ENCODE results near the gene ZIM2.

Gene ZIM2

DNA sequence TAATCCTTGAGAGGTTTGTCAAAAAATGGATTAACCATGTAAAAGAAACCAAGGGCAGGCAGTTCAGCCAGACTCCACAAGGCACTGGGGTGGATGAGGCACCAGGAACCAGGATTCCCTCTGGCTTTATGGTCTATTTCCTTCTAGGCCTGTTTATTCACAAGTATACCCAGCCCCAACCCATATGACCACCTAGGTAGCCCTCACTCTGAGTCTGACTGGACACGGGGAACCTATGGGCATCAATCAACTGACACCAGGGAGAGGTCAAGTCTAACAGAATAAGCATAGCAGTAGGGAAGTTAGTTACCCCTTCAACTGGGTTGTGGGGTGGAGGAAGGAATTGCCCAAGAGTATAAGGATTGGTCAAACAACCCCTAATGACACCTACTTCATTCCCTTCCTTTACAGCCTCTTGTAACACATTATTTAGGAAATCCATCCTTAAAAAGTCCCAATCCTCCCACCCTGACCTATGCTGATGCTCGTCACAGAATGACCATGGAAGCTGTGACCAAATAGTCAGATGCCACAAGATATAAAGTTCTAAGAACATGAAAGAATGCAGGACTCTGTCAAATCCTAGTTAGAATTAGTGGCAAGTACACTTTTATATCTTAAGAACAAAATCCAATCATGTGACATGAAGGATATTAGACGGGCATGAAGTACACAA is 31.7 kb downstream of the ZIM2 start:
- no peak for DNase-seq (ENCODE audit: low read depth in 2 of 2)

DNA sequence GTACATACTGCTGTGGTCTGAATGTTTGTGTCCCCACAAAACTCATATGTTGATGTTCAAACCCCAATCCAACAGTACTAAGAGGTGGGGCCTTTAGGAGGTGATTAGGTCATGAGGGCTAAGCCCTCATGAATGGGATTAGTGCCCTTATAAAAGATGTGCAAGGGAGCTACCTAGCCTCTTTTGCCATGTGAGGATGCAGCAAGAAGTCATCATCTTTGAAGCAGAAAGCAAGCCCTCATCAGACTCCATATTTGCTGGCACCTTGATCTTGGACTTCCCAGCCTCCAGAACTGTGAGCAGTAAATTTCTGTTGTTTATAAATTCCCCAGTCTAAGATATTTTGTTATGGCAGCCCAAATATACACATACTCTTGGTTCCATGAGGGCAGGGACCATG is 33.9 kb downstream of the ZIM2 start:
- DNase-seq (ENCODE audit: low read depth in 2 of 2) = no peak

DNA sequence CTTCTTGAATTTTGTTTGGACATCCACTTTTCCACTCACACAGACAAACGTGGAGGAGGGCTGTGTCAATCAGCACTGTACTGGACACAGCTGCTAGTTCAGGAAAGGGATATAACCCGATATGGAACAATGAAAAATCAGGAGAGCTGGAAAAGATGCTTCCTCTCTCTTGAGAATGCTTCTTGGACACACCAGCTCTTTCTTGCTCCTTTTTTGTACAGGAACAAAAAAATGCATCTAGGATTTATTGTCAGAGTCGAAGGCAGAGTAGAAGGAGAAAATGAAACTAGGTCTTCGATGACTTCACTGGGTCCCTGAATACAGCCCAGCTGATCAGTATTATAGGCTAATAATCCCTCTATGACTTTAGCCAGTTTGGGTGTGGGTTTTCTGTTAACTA is 62.2 kb downstream of the ZIM2 start:
- DNase-seq (ENCODE audit: low read depth in 2 of 2) = no peak

DNA sequence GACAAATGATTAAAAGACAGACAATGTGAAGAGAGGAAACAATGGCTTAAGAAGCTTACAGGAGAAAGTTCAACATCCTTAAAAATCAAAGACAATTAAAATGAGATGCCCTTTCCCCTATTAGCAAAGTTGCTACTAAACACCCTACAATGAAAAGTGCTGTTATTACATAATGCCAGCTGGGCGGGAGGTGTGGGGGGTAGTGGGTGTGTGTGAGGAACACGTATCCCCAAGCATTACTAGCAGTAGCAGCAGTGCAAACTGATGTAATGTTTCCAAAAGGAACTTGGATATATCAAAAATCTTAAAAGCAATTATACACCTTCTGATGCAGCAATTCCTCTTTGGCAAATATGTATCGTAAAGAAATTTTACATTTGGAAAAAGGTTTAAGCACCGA is 70.9 kb downstream of the ZIM2 start:
- no peak for DNase-seq (ENCODE audit: low read depth in 2 of 2)

DNA sequence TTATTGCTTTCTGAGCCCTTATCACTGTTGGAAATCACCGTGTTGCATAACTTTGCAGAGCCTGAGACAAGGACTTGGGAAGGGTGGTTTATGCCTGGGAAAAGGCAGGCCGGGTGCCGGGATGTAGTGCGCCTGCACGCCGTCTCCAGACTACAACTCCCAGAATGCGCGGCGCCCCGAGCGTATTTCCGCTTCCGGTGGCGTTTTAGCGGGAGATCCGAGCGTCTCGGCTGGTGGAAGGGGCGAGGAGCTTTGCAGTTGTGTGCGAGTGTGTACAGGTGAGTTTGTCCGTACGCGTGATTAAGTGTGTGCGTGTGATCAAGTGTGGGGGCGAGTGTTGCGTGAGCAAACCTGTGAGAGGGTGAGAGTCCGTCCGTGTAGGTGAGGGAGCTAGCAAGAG is 75.4 kb downstream of the ZIM2 start:
- no peak for DNase-seq (ENCODE audit: low read depth in 2 of 2)

DNA sequence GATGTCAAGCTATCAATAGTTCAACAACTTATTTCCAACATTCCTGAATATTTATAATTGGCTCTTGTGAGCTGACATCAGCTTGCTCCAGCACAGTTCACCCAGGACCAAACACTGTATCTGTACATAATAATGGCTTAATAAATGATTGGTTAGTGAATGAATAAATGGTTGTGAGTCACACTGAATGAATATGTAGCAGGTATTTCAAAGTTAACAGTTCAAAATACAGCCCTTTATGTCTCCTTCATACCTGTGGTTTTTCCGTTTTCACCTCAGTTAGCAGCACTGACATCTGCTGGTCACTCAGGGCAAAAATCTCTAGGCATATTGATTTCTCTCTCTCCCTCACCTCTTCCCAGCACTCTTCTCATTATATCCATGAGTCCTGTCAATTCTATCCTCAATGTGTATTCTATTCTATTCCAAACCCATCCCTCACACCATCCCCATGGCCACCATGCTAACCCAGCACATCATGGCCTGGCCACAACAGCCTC is 76.3 kb downstream of the ZIM2 start:
- DNase-seq (ENCODE audit: low read depth in 2 of 2) = no peak

DNA sequence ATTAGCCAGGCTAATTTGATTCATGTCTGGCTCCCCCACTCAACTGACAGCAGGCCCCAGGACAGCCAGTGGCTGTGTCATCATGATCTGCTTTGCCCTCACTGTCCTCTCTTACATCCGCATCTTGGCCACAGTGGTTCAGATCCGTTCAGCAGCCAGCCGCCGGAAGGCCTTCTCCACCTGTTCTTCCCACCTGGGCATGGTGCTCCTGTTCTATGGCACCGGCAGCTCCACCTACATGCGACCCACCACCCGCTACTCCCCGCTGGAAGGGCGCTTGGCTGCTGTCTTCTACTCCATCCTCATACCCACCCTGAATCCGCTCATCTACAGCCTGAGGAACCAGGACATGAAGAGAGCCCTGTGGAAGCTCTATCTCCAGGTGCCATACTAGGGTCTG is 79.7 kb downstream of the ZIM2 start:
- no peak for DNase-seq (ENCODE audit: low read depth in 2 of 2)

DNA sequence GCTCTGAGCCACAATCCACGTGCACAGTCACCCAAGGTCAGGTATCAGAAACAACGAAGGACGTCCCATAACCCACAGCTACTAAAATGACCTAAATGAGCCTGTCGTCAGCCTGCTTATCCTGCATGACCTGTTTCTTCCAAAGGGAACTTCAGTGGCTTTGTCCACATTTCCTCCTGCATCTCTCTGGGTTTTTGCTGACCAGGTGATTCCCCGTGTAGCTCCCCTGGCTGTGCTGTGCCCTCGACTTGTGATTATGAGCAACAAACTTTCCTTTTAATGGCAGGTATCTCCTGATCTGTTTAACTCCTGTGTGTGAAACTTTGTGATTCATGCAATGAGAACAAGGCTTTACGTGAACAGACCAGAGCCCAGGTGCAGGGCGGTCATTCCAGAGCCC is 81.0 kb downstream of the ZIM2 start:
- no peak for DNase-seq (ENCODE audit: low read depth in 2 of 2)

DNA sequence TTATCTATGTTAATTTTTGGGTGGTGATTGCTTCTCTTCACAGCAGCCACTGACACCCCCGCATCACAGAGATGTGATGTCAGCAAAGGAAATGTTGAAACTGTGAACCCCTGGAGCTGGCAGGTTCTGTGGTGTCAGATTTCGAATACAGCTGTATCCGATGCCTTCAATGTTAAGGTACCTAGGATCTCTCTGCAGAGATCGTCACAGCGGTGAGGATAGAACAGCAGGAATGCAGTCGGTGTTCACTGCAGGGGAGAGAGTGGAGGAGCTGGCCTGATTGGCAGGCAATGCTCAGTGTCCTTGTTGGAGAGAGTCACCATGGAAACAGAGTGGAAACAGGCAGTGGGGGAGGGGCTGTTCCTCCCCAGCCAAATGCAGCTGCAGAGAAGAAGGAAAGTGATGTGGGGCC is 89.4 kb downstream of the ZIM2 start:
- DNase-seq (ENCODE audit: low read depth in 2 of 2) = no peak

DNA sequence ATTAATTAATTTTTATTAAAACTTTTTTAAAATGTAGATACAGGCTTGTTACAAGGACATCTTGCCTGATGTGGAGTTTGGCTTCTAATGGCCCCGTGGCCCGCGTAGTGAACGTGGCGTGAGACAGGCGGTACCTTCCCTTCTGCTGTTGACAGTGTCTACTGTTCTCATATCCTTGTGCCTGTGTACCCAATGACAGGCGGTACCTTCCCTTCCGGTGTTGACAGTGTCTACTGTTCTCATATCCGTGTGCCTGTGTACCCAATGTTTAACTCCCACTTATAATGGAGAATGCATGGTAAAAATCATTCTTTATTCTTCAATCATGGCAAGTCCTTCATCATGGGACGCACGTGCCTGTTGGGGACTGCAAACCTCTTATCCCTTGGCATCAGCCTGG is 89.9 kb downstream of the ZIM2 start:
- no peak for DNase-seq (ENCODE audit: low read depth in 2 of 2)

DNA sequence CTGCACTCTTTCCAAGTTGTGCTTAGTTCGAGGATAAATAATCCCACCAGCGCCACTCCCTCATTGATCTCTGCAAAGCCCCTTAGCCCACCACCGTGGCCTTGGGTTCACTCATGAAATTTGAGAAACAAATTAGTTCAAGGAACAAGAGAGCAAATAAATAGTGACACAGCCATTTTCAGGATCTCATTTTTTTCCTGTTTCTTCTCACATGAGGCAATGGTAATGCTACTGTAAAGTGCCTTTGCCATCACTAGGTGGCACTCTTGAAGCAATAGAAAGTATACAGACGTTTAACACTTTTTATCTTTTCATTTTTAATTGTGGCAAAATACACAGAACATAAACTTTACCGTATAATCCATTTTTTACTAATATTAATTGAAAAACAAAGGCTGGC is 92.1 kb downstream of the ZIM2 start:
- DNase-seq (ENCODE audit: low read depth in 2 of 2) = no peak

DNA sequence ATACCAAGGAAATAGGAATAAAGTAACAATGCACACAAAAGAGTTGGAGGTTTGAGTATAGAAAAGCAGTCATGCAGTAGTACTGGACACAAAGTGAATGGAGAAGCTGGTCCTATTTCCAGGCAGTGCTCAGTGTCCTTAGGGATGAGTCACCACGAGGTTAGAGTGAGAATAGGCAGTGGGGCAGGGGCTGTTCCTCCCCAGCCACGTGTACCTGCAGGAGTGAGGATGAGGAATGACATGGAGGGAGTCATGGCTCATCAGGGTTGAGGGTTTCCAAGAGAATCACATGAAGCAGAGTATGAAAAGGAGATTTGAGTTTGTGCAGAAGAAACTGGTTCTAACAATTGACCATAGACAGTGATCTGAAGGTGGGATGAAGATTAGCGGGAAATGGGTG is 94.2 kb downstream of the ZIM2 start:
- no peak for DNase-seq (ENCODE audit: low read depth in 2 of 2)

DNA sequence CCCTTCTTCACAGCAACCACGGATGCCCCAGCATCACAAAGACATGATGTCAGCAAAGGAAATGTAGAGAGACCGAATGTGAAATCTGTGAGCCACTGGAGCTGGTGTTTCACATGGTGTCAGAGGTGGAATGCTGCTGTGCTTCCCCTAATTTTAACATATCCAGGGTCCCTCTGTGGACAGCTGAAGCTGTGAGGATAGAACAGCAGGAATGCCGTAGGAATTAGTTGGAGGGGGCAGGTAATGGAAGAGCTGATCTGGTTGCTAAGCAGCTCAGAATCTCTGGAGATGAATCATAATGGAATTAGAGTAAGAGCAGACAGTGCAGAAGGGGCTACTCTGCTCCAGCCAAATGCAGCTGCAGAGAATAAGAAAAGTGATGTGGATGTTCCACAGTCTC is 100.0 kb downstream of the ZIM2 start:
- DNase-seq (ENCODE audit: low read depth in 2 of 2) = no peak

DNA sequence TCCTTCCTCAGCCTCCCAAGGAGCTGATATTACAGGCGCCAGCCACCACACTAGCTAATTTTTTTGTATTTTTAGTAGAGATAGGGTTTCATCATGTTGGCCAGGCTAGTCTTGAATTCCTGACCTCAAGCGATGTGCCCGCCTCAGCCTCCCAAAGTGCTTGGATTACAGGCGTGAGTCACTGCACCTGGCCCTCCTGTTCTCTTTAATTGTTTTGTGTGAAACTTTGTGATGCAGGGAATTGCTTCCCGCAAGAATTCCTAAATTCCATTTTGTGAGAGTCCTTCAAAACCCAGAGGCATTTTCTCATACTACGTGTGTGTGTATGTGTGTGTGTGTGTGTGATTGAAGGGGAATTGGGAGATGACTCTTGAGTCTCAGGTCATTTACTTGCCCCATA is 104.0 kb downstream of the ZIM2 start:
- no peak for DNase-seq (ENCODE audit: low read depth in 2 of 2)

DNA sequence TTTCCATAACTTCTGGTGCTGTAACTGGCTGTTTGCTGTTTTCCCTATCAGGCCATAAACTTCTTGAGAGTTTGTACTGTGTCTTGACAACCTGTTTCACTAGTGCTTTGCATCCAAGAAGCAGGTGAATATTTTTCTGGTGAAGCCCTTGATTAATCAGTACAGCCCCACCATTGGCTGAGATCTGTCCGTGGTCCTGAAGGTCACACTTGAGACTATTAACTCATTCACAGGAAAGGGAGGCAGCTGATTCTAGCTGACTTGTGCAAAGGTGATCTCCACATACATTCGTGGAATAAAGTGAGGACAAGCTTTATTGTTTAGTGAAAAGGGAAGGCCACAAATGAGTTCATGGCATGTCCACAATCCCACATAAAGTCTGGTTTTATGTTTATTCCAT is 107.5 kb downstream of the ZIM2 start:
- DNase-seq (ENCODE audit: low read depth in 2 of 2) = no peak

DNA sequence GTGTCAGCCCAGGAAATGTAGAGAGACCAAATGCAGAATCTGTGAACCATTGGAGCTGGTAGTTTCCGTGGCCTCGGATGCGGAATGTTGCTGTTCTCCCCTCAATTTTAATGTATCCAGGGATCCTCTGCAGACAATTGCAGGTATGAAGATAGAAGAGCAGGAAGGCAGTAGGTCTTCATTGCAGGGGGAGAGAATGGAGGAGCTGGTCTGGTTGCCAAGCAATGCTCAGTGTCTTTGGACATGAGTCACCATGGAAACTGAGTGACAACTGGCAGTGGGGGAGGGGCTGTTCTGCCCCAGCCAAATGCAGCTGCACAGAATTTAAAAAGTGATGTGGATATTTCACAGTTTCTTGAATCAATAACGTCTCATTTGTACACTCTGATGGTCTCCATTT is 112.8 kb downstream of the ZIM2 start:
- DNase-seq (ENCODE audit: low read depth in 2 of 2) = no peak

DNA sequence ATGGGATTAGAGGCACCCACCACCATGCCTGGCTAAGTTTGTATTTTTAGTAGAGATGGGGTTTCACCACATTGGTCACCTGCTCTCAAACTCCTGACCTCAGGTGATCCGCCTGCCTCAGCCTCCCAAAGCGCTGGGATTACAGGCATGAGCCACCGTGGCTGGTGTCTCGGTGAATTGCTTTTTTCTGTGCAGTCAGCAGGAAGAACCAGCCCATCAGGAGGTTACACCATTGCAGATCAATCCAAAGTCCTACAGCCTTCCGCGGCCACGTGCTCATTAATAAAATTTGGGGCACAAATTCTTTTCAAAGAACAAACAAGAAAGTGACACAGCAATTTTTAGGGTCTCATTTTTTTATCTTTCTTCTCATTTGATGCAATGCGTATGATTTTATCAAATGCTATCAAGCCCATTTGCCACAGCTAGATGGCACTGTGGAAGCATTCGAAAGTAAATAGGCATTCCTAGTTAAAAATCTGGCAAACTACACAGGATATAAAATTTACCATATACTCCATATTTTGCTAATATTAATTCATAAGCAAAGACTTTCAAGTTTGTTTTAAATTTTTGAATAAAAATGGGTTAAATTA is 114.6 kb downstream of the ZIM2 start:
- DNase-seq (ENCODE audit: low read depth in 2 of 2) = no peak
